ENCODE measurements around the gene DYNC1H1. TPM values are rescaled to one million over a fixed set of nuclear protein-coding genes. Genes with fewer than 3 reads are reported as not detected.

DYNC1H1 gene
- total RNA-seq, 4 donors from 2014 or later, result 338 to 524 (median 432) TPM

- TF ChIP-seq CTCF (IDR thresholded peaks at IDR 0.05; ENCODE audit: low read depth), result no peak
Observed at GRCh38 chr14:102058961-102059360, 94.6 kb downstream of the DYNC1H1 start.

DNA sequence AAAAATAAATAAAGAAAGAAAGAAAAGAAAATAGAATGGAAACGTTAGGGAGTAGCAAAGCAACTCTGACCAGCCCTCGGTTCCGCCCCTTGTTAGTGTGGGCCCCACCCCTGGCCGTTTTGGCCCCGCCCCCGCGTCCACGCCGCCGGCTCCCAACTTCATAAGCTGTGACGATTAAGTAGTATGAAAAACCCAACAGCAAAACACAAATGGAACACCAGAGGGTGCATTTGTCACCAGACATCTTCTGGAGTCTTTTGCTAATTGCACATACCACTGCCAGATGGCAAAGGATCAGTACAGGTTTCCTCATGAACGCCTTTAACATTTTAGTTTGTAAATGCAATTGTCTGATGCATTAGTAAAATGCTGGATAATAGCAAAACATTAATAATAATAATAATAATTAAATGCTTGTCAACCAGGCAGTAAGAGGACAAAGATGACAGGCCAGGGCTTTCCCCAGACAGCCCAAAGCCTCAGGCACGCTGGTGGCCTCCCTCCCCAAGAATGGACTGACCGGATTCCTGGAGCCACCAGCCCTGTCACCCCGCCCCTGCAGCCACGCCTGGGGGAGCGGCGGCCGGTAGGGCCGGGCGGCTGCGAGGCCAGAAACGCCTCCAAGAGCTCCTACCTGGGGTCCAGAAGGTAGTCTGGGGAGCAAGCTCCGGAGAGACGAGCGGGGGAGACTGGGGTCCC lies 98.9 kb downstream of the DYNC1H1 start:
- no peak for TF ChIP-seq CTCF (IDR thresholded peaks at IDR 0.05; ENCODE audit: low read depth)

GRCh38 chr14:102063808-102064429 lies 99.5 kb downstream of the DYNC1H1 start:
- no peak for TF ChIP-seq CTCF (IDR thresholded peaks at IDR 0.05; ENCODE audit: low read depth)

DNA sequence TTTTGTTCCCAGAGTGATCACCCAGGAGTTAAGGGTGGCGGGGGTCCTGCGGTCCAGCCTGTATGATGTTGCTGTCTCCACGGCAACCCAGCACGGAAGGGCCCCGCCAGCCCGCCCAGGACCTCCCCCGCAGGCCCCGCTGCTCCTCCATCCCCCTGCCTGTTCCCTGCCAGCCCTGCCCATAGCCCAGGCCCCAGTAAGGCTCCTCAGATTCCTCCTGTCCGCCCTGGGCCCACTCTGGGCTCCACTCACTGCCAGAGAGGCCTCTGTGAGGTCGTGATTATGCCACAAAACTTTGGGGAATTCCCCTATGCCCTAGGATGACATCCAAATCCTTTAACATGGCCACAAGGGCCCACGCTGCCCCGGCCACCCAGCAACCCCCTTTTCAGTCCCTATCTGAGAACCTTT lies 101.7 kb downstream of the DYNC1H1 start:
- no peak for TF ChIP-seq CTCF (IDR thresholded peaks at IDR 0.05; ENCODE audit: low read depth)

GRCh38 chr14:102071283-102071998 lies 107.1 kb downstream of the DYNC1H1 start:
- no peak for TF ChIP-seq CTCF (IDR thresholded peaks at IDR 0.05; ENCODE audit: low read depth)

- no peak for TF ChIP-seq CTCF (IDR thresholded peaks at IDR 0.05; ENCODE audit: low read depth)
Observed at GRCh38 chr14:102074415-102074964, 110.1 kb downstream of the DYNC1H1 start.

- TF ChIP-seq CTCF (IDR thresholded peaks at IDR 0.05; ENCODE audit: low read depth), result no peak
Observed at GRCh38 chr14:102075155-102075554, 110.8 kb downstream of the DYNC1H1 start.

Measured in subcutaneous adipose tissue (tissue), 4 donors.